GM19372 (cell line): ENCODE measurements around the gene TRIM46.
A peak's percentile ranks its signal among the peaks of the same experiment; 100 is the strongest.
"Not testable (repeated sequence)": the region's sequence is repeated elsewhere in the genome, so short reads cannot be mapped to it uniquely, and the experiment has no call there.

ENCODE experiments used
- ATAC-seq: cut with Tn5 transposase; IDR thresholded peaks from one replicate; pipeline ENCODE4 v1.9.1; 2021; ENCODE audit warnings: mild to moderate bottlenecking, low read depth, moderate library complexity; ENCODE audit not compliant: unreplicated experiment

The TRIM46 gene

GRCh38 chr1:155184835-155185782 is 11.5 kb downstream of the TRIM46 start:
- ATAC-seq, result no peak

DNA sequence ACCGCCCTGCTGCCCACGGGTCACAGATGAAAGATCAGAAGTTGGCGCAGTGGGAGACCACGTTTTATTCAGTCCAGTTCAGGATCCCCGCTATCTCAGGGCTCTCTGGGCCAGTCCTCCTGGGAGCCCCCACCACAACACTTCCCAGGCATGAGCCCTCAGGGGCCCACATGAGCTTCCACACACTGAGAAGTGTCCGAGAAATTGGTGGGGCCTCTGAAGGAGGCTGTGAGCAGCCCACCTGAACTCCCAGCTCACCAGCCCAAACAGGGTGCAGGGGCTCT is 12.1 kb downstream of the TRIM46 start:
- ATAC-seq, result no peak

GRCh38 chr1:155186067-155186793 is 12.6 kb downstream of the TRIM46 start:
- ATAC-seq, result no peak

- ATAC-seq, result no peak
Measured at GRCh38 chr1:155186794-155187455, 13.3 kb downstream of the TRIM46 start.

GRCh38 chr1:155187456-155187891 is 13.8 kb downstream of the TRIM46 start:
- ATAC-seq, result no peak

DNA sequence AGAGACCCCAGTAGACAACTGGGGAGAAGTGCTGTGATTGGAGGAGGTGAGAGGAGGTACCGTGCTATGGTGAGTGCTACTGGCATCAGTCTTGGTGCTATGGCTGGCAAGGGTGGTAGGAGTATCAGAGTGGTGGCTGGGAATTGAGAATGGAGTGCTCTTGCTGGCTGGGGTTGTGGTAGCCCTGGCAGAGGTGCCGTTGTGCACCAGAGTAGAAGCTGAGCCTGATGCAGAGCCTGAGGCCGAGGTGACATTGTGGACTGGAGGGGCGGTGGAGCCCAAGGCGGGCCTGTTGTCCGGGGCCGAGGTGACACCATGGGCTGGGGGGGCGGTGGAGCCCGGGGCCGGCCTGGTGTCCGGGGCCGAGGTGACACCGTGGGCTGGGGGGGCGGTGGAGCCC is 14.6 kb downstream of the TRIM46 start:
- ATAC-seq, result no peak

GRCh38 chr1:155189926-155190325 is 16.3 kb downstream of the TRIM46 start:
- not testable (repeated sequence) for ATAC-seq

DNA sequence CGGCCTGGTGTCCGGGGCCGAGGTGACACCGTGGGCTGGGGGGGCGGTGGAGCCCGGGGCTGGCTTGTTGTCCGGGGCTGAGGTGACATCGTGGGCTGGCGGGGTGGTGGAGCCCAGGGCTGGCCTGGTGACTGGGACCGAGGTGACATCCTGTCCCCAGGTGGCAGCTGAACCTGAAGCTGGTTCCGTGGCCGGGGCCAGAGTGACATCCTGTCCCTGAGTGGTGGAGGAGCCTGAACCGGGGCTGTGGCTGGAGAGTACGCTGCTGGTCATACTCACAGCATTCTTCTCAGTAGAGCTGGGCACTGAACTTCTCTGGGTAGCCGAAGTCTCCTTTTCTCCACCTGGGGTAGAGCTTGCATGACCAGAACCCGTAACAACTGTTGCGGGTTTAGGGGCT is 18.3 kb downstream of the TRIM46 start:
- ATAC-seq, result no peak

DNA sequence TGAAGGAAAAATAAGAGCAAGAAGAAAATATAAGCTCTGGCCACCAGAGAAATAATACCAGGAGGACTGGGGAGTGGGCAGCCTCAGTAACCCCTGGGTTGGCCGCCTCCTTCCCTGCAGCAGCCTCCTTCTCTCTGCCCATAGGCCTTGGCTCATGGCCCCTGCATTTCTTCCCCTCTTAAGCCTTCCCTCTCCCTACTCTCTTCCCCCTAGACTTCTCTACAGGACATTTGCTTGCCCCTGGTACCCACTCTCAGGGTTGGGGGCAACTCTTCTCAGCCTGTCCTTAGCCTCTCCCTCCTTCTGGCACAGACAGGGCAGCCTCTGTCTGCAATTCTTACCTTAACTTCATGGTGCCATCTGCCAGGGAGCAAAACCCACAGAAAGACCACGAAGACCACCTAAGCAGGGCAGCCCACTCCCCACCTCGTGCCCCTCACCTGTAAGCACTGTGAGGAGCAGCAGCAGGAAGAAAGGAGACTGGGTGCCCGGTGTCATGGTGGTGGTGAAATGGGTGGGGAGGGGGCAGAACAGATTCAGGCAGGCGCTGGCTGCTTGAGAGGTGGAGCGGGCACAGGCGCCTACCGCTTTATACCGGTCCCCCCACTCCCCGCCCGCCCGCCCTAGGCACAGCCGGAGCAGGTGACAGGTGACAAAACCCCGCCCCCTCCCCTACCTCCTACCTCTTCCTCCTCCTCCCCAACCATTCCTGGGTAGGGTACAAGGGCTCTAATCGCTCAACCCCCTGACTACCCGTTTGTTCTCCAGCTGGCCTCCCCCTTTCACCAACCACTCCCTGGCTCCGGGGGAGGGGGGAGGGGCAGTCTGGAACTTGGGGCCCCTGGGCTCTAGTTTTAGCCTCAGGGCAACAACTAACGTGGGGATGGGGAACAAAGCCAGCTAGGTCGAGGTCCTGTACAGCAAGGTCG is 19.0 kb downstream of the TRIM46 start:
- no peak for ATAC-seq

DNA sequence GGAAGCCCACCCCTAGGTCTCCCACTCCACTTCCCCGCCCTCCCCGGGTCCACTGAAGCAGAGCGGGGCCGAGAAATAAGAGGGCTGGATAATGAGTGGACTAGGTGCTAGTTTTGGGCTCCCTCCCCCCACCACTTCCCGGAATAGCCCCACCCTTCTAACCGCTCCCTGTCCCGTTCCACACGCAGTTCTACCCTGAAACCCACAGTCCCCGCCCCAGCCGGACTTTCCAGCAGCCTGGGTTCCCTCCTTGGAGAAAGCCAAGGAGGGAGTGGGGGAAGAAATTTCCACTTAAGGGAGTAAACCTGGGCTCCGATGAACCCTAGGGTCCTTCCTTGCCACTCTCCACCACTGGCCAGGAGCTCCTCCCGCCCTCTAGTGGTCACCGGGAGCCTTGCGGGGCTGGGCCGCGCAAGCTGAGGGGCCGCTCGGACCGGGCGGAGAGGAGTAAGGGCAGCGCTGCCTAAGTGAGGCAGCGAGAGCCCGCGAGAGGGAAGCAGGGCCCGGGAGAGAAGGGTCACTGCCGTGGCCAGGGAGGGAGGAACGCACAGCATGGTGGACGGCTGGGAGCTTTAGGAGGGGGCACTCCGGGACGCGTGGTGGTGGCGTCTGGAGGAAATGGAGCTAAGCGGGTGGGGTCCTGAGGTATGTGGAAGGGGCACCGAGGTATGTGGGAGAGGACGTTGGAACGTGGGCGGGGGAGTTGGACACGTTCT is 19.8 kb downstream of the TRIM46 start:
- ATAC-seq, result peak; percentile 68

DNA sequence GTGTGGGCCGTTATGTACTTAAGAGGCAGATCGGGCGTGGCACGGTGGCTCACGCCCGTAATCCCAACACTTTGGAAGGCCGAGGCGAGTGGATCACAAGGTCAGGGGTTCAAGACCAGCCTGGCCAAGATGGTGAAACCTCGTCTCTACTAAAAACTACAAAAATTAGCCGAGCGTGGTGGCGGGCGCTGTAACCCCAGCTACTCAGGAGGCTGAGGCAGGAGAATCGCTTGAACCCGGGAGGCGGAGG is 20.3 kb downstream of the TRIM46 start:
- ATAC-seq, result not testable (repeated sequence)

- ATAC-seq, result no peak
Measured at GRCh38 chr1:155195201-155196102, 21.8 kb downstream of the TRIM46 start.

DNA sequence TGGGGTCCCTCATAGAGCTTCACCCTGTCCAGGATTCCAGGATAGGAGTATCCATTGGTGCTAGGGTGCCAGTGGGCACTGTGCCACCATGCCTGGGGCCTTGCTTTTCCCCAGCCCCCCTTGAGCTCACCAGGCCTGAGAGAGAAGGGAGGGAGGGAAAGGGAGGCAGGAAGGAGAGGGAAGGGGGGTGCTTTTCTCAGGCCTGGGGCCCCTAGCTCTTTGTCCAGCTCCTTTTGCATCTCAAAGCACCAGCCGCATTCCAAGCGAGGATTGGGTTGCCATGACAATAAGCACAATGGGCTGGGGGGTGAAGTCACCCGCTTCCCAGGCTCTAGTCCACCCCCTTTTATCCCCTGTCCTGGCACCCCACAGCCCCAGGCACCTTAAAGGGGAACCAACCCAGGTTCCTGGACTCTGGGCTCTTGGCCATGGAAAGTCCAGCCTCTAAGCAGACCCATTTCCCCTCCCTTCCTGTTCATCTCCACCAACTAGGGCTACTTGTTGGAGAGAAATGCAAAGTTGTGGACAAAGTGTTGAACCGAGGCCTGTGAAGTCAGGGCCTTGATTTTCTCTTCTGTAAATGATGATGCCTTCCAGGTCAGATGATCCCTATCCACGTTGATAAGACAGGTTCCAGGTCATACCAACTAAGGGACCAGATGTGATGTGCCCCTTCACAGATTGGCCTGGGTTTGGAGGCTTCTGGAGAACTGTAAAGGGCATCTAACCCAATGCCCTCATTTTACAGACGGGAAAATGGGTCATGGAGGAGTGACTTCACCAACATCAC is 22.6 kb downstream of the TRIM46 start:
- ATAC-seq, result no peak

DNA sequence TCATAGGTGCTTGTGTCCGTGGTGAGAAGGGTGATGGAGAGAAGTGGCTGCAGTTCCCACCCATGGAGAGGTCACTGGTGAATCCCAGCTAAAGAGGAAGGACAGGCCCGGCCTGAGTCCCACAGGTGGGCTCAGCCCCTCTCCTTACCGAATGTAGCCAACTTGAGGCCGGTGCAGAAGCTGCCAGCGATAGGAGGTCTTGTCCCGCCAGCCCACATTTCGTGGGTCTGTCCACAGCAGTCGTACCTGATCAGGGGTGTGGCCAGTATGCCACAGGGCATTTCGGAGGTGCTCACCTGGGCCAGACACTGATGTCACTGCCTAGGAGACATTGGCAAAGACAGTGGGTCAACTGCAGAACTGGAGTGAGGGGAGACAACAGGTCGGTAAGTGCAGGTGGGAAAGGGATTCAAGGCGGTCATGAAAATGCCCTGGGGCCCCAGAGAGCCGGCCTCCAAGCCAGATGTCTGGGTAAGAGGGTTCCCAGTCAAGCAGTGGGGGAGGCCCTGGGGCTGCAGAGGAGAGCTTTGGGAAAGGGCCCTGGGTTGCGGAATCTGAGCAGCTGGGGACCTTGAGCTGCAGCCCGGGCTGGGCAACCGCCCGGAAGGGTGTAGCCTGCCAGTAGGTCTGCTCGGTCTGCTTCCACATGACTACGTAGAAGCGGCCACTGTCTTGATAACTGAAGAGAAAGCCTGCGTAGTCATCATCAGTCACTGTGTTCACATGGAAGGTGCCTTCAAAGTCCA is 23.4 kb downstream of the TRIM46 start:
- no peak for ATAC-seq

GRCh38 chr1:155197901-155198546 is 24.4 kb downstream of the TRIM46 start:
- ATAC-seq, result no peak

GRCh38 chr1:155198547-155198906 is 24.9 kb downstream of the TRIM46 start:
- ATAC-seq, result no peak

GRCh38 chr1:155199792-155200191 is 26.1 kb downstream of the TRIM46 start:
- no peak for ATAC-seq
